Stimulated activated CD4-positive, alpha-beta T cell treated with anti-CD3 and anti-CD28 coated beads, Interleukin-4, amount 100 ng/mL, for 4 hours (primary cell): Measurements from ENCODE around the gene SEC14L1.
"Not testable (repeated sequence)": the region's sequence is repeated elsewhere in the genome, so short reads cannot be mapped to it uniquely, and the experiment has no call there.

ENCODE experiments used
- DNase-seq, 2 experiments: peaks; one replicate each; pipeline ENCODE4 v3.0.0-alpha.2; 2020

SEC14L1 gene

DNA sequence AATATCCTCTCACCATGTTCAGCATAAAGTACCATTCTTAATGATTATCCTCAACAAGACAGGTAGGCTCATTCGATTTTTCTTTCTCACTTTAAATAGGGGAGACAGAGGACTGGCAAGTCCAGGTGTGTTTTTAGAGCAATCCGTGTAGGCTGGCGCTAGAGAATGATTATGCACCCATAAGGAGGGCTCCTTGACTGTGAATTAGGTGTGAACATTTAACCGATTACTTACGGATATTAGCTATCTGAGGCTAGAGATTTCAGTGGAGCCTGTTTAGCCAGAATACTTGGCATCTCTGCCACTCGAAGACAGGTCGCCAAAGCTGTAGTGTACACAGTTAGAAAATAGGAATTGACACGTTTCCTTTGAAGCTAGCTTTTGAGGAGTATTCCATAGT is 1.9 kb downstream of the SEC14L1 start:
- DNase-seq, result no peak

- DNase-seq, result no peak
Measured at GRCh38 chr17:77143306-77143705, 2.5 kb downstream of the SEC14L1 start.

DNA sequence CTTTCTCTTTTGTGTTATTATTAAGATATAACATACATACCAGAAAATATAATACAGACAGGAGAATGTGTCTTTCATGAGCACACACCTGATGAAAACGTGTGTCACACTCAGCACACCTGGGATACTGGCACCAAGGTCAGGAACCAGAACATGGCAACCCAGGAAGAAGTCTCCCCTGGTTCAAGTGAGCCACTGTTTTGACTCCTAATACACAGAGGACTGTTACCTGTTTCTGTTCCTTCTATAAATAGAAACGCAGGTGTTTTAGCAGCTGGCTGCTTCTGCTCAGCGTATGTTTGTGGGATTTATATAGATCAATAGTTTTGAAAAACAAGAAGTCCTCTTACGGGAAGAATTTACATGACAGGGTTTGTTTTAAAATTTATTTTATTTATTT is 3.5 kb downstream of the SEC14L1 start:
- no peak for DNase-seq

- no peak for DNase-seq
Measured at GRCh38 chr17:77145224-77145611, 4.4 kb downstream of the SEC14L1 start.

GRCh38 chr17:77145612-77146245 is 5.0 kb downstream of the SEC14L1 start:
- no peak for DNase-seq

- no peak for DNase-seq
Measured at GRCh38 chr17:77146246-77146632, 5.5 kb downstream of the SEC14L1 start.

- DNase-seq, result no peak
Measured at GRCh38 chr17:77146882-77147281, 6.1 kb downstream of the SEC14L1 start.

- DNase-seq, result no peak
Measured at GRCh38 chr17:77147357-77147801, 6.6 kb downstream of the SEC14L1 start.

DNA sequence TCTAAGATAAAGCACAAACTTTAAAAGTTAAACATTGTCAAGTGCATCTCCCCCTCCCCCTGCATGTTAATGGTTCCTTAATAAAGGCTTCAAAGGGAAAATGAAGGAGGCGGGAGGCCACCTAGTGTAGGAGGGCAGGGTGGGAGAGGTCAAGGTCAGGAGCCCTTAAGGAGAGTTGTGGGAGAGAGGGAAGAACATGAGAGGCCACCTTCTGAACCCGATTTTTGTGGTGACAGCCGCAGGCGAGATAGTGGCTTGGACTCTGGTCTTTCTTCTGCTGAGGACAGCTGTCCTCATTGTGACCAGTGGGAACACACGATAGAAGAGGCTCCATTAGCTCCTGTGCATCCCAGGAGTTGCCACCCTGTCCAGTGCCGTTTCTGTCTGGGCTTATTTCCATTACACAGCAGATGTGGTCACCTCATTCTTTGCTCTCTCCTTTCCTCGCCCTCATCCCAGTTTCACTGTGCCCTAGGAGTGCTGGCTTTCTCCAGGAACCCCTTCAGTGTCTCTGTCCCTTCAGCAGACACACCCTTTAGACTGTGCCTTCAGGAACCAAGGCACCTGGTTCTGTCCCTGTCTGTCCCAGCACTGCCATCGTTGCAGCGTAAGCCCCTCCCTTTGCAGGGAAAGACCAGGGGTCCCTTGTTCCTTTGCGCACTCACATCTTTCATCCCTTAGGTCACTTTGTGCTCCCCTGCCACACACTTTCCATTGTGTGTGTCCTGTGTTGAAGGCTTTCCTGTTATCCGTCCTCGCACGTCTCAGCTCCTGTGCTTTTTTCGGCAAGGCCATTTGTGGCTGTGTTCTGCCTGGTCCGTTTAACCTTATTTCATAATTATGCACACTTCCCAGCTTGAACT is 7.5 kb downstream of the SEC14L1 start:
- DNase-seq, result no peak

DNA sequence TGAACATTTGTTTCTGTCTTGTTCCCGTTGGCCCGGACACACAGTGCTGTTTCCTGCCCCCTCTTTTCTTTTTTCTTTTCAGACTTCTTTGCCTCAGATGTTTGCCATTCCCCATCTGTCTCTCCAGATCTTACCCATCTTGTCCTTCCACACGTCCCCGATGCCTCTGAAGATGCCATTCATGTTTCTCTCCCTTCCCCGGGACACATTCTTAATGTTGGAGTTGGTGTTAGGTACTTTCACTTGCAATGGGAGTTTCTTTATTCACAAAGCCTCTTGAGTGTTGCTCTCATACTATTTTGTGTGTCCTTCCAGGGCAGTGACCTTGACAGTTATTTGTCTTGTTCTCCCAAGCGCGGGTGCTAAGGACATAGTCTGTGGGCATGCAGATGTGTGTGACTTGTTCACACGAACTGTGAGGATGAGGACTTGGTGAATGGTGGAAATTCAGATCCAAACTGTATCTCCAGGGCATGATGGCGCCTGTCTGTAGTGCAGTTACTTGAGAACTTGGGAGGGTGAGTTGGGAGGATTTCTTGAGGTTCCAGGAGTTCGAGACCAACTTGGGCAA is 8.3 kb downstream of the SEC14L1 start:
- DNase-seq, result no peak

GRCh38 chr17:77150196-77150595 is 9.4 kb downstream of the SEC14L1 start:
- DNase-seq, result no peak

- no peak for DNase-seq
Measured at GRCh38 chr17:77151186-77151585, 10.4 kb downstream of the SEC14L1 start.

DNA sequence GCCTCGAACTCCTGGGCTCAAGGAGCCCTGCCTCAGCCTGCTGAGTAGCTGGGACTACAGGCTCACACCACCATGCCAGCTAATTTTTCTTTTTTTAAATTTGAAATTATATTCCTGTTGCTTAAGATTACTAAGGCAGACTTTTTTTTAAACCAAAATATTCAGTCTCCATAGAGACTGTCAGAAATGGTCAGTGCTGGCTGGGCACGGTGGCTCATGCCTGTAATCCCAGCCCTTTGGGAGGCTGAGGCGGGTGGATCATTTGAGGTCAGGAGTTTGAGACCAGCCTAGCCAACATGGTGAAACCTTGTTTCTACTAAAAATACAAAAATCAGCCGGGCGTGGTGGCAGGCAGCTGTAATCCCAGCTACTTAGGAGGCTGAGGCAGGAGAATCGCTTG is 11.3 kb downstream of the SEC14L1 start:
- DNase-seq, result not testable (repeated sequence)

GRCh38 chr17:77153472-77153871 is 12.7 kb downstream of the SEC14L1 start:
- no peak for DNase-seq

DNA sequence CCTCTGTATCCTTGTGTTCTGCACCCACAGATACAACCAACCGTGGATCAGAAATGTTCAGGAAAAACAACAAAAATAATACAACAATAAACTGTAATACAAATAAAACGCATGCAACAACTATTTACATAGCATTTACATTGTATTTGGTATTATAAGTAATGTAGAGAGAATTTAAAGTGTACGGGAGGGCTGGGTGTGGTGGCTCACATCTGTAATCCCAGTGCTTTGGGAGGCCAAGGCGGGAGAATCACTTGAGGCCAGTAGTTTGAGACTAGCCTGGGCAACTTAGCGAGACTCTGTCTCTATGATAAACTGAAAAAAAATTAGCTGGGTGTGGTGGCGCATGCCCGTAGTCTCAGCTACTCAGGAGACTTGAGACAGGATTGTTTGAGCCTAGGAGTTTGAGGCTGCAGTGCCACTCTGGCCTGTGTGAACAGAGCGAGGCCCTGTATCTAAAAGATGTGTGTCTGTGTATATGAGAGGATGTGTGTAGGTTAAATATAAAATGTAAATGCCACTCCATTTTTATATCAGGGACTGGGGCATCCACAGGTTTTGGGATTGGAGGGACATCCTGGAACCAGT is 13.3 kb downstream of the SEC14L1 start:
- DNase-seq, result no peak

DNA sequence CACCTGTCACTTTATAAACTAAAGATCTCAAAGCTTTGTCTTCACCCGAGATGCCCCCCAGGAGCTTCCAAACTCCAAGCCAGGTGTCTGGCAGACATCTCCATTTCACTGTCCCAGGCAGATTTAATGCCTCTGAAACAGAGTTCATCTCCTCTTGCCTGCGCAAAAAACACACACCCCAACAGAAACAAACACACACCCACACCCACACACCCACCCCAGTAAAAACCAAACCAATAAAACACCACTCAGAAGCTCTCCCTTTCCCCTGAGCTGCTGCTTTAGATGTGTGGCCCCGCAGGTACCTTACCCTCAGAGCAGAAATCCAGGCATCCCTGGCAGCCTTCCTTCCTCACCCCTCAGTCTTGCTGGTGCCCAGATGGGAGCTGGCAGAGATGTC is 14.4 kb downstream of the SEC14L1 start:
- no peak for DNase-seq

DNA sequence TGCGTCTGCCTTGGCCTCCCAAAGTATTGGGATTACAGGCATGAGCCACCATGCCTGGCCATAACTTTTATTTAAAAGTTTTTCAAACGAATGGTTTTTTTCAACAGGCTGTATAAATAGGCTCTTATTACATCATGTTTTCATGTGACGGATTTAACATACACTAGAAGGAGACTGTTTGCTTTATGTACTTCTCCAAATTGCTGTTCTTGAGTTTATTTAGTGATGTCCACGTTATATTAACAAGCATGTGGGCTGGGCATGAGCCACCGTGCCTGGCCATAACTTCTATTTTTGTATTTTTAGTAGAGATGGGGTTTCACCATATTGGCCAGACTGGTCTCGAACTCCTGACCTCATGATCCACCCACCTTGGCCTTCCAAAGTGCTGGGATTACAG is 17.0 kb downstream of the SEC14L1 start:
- not testable (repeated sequence) for DNase-seq

- no peak for DNase-seq
Measured at GRCh38 chr17:77160091-77160874, 19.5 kb downstream of the SEC14L1 start.

- no peak for DNase-seq
Measured at GRCh38 chr17:77160875-77161530, 20.2 kb downstream of the SEC14L1 start.

- no peak for DNase-seq
Measured at GRCh38 chr17:77161953-77162352, 21.2 kb downstream of the SEC14L1 start.

GRCh38 chr17:77163001-77163400 is 22.2 kb downstream of the SEC14L1 start:
- DNase-seq, result no peak
